ENCODE measurements around the gene ARSG.

- TF ChIP-seq CTCF (IDR thresholded peaks at IDR 0.05; ENCODE audit: low read depth, low read length, poor library complexity, severe bottlenecking): no peak
- TF ChIP-seq EZH2phosphoT487 (IDR thresholded peaks at IDR 0.05; ENCODE audit: borderline replicate concordance, low read length): no peak
Observed at GRCh38 chr17:68422821-68423220, 131.5 kb downstream of the ARSG start.
